HepG2 (cell line): ENCODE measurements around the gene ARHGAP25. TPM values are rescaled to one million over a fixed set of nuclear protein-coding genes. Genes with fewer than 3 reads are reported as not detected.

Experiments used
- GFI1 ChIP-seq: sonication (generic); formaldehyde crosslinking; IDR thresholded peaks from 2 replicates; pipeline ENCODE4 v1.5.0; 2020; ENCODE audit warnings: missing genetic modification reagents, mild to moderate bottlenecking, borderline replicate concordance
- GPN1 ChIP-seq: sonication (generic); formaldehyde crosslinking; IDR thresholded peaks from 2 replicates; pipeline ENCODE4 v1.5.1; 2020; ENCODE audit warnings: missing genetic modification reagents, borderline replicate concordance
- ISL2 ChIP-seq: sonication (generic); formaldehyde crosslinking; IDR thresholded peaks from 2 replicates; pipeline ENCODE4 v1.5.0; 2020; ENCODE audit warnings: missing genetic modification reagents
- MAZ ChIP-seq, 2 experiments: sonication (generic) in 1 of 2; formaldehyde crosslinking in 1 of 2; IDR thresholded peaks; 2 replicates each; pipeline versions ENCODE4 v1.5.0 to v1.6.1; 2012 to 2020; ENCODE audit warnings: low read depth in 2 of 2, mild to moderate bottlenecking in 2 of 2, borderline replicate concordance in 1 of 2, improper control_type of control experiment in 1 of 2, low read length in 1 of 2, missing genetic modification reagents in 1 of 2, moderate library complexity in 1 of 2
- NCOA2 ChIP-seq: sonication (generic); formaldehyde crosslinking; IDR thresholded peaks from 2 replicates; pipeline ENCODE4 v1.8.0; 2022; ENCODE audit warnings: inconsistent platforms
- SAP130 ChIP-seq: IDR thresholded peaks from 2 replicates; pipeline ENCODE4 v1.6.1; 2016; ENCODE audit warnings: low read depth
- SMYD3 ChIP-seq: sonication (generic); formaldehyde crosslinking; IDR thresholded peaks from 2 replicates; pipeline ENCODE4 v1.8.1; 2023; ENCODE audit warnings: mild to moderate bottlenecking, missing genetic modification reagents
- SOX13 ChIP-seq, 3 experiments: fragments of 450-650 bp in 1 of 3; sonication (generic) in 1 of 3; formaldehyde crosslinking in 1 of 3; IDR thresholded peaks in 2 of 3; conservative IDR thresholded peaks in 1 of 3; 2 replicates each; pipeline versions ENCODE4 v1.5.0 to v1.6.1; 2016 to 2020; ENCODE audit warnings: antibody characterized with exemption in 1 of 3, mild to moderate bottlenecking in 1 of 3, missing compliant biosample characterization in 1 of 3, missing genetic modification reagents in 1 of 3, moderate library complexity in 1 of 3
- SOX6 ChIP-seq, 2 experiments: fragments of 450-650 bp in 1 of 2; sonication (generic) in 1 of 2; formaldehyde crosslinking in 1 of 2; IDR thresholded peaks; 2 replicates each; pipeline versions ENCODE4 v1.4.0 to v1.6.1; 2017 to 2020; ENCODE audit warnings: antibody characterized with exemption in 1 of 2, mild to moderate bottlenecking in 1 of 2, missing genetic modification reagents in 1 of 2
- SPEN ChIP-seq: sonication (generic); formaldehyde crosslinking; IDR thresholded peaks from 2 replicates; pipeline ENCODE4 v1.5.1; 2020; ENCODE audit warnings: low read depth, mild to moderate bottlenecking, missing genetic modification reagents
- TAF1 ChIP-seq: sonication (generic); formaldehyde crosslinking; IDR thresholded peaks from 2 replicates; pipeline ENCODE4 v1.4.0; 2020; ENCODE audit warnings: missing genetic modification reagents
- YY1 ChIP-seq: IDR thresholded peaks from 2 replicates; pipeline ENCODE4 v1.6.1; 2011; ENCODE audit warnings: low read length, low read depth, moderate library complexity, mild to moderate bottlenecking; ENCODE audit not compliant: insufficient read depth, insufficient replicate concordance
- ZFYVE20 ChIP-seq: sonication (generic); formaldehyde crosslinking; IDR thresholded peaks from 2 replicates; pipeline ENCODE4 v1.8.0; 2023; ENCODE audit warnings: low read depth, mild to moderate bottlenecking, moderate library complexity, missing genetic modification reagents, borderline replicate concordance
- ZNF501 ChIP-seq: sonication (generic); formaldehyde crosslinking; IDR thresholded peaks from 2 replicates; pipeline ENCODE4 v1.5.1; 2020; ENCODE audit warnings: mild to moderate bottlenecking, moderate library complexity, missing genetic modification reagents
- ZNF543 ChIP-seq: sonication (generic); formaldehyde crosslinking; IDR thresholded peaks from 2 replicates; pipeline ENCODE4 v1.4.0; 2020; ENCODE audit warnings: mild to moderate bottlenecking, missing genetic modification reagents
- ZNF672 ChIP-seq: sonication (generic); formaldehyde crosslinking; IDR thresholded peaks from 2 replicates; pipeline ENCODE4 v1.8.1; 2022; ENCODE audit warnings: missing genetic modification reagents
- polyA plus RNA-seq, 8 experiments: library from polyadenylated mRNA; depleted of rRNA in 3 of 8; stranded (reverse) in 7 of 8; unstranded in 1 of 8; fragments of >200 nt; fragmentation: Illumina TruSeq in 4 of 8; extraction: Trizol in 4 of 8; gene quantifications; 2 replicates each; pipeline versions ENCODE4 v1.2.1 to v1.2.3, GENCODE V29; 2011 to 2016; ENCODE audit warnings: low read depth in 4 of 8, missing spikeins in 1 of 8, mixed read lengths in 1 of 8; ENCODE audit not compliant: insufficient read depth in 1 of 8
- total RNA-seq, 5 experiments: library from RNA; depleted of rRNA; stranded (reverse); fragments of >200 nt; fragmentation: Illumina TruSeq; extraction: Trizol; gene quantifications; 2 replicates each; pipeline ENCODE4 v1.2.3, GENCODE V29; 2016; ENCODE audit warnings: low read depth in 1 of 5
- TF ChIP-seq, protein P1 (sequence below): IDR thresholded peaks from 2 replicates; pipeline ENCODE4 v1.6.1; 2016; ENCODE audit warnings: control low read depth
- TF ChIP-seq, protein P2 (sequence below): IDR thresholded peaks from 2 replicates; pipeline ENCODE4 v1.6.1; 2016
- TF ChIP-seq, protein P3 (sequence below): sonication (generic); formaldehyde crosslinking; IDR thresholded peaks from 2 replicates; pipeline ENCODE4 v1.8.0; 2022; ENCODE audit warnings: missing genetic modification reagents, mild to moderate bottlenecking, borderline replicate concordance
- TF ChIP-seq, protein P4 (sequence below): sonication (generic); formaldehyde crosslinking; IDR thresholded peaks from 2 replicates; pipeline ENCODE4 v1.5.0; 2020; ENCODE audit warnings: missing genetic modification reagents, mild to moderate bottlenecking, borderline replicate concordance
- TF ChIP-seq, protein P5 (sequence below): sonication (generic); formaldehyde crosslinking; IDR thresholded peaks from 2 replicates; pipeline ENCODE4 v1.5.1; 2020; ENCODE audit warnings: missing genetic modification reagents, mild to moderate bottlenecking, borderline replicate concordance

ARHGAP25 gene
- total and polyA plus RNA-seq, 2 of the 13 experiments (the other 11 are each of a cell fraction or from before 2014, with no cell fraction given) = not detected

DNA sequence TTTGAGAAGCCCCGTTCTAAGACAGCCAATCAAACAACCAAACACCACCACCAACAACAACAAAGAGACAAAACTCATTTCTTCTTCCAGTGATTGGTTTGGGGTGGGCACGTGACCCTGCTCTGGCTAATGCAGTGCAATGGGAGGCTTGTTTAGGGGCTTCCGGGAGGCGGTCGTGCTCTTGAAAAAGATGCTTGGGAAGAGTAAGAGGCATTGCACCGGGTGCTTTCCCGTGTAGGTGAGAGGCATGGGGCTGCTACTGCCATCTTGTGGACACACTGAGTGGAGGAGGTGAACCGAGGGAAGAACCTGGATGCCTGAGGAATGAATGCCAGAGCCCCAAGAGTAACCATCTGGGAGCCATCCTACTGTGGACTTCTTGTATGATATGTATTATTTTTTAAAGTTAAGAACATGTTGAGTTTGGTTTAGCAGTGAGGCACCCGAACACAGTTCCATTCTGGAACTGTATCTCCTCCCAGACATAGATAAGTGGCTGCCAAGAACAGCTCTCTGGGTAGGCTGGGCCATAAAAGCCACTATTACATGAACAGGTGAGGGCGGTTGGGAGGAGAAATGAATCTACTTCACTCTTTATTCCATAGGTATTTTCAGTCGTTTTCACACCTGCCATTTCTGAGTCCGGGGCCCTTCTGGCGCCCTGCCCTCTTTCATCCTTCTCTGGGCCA is 19.1 kb upstream of the ARHGAP25 start (continued):
- no peak for TF ChIP-seq ZNF543 (CRISPR knock-in tag)
- no peak for TF ChIP-seq SPEN (CRISPR knock-in tag)
- TF ChIP-seq ZFYVE20 (CRISPR knock-in tag) = no peak
- no peak for TF ChIP-seq GPN1 (CRISPR knock-in tag)
- TF ChIP-seq, protein P1, sequence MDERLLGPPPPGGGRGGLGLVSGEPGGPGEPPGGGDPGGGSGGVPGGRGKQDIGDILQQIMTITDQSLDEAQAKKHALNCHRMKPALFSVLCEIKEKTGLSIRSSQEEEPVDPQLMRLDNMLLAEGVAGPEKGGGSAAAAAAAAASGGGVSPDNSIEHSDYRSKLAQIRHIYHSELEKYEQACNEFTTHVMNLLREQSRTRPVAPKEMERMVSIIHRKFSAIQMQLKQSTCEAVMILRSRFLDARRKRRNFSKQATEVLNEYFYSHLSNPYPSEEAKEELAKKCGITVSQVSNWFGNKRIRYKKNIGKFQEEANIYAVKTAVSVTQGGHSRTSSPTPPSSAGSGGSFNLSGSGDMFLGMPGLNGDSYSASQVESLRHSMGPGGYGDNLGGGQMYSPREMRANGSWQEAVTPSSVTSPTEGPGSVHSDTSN = no peak
- TF ChIP-seq, protein P2, sequence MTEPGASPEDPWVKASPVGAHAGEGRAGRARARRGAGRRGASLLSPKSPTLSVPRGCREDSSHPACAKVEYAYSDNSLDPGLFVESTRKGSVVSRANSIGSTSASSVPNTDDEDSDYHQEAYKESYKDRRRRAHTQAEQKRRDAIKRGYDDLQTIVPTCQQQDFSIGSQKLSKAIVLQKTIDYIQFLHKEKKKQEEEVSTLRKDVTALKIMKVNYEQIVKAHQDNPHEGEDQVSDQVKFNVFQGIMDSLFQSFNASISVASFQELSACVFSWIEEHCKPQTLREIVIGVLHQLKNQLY = no peak
- TF ChIP-seq TAF1 (CRISPR knock-in tag) = no peak
- TF ChIP-seq, protein P3, sequence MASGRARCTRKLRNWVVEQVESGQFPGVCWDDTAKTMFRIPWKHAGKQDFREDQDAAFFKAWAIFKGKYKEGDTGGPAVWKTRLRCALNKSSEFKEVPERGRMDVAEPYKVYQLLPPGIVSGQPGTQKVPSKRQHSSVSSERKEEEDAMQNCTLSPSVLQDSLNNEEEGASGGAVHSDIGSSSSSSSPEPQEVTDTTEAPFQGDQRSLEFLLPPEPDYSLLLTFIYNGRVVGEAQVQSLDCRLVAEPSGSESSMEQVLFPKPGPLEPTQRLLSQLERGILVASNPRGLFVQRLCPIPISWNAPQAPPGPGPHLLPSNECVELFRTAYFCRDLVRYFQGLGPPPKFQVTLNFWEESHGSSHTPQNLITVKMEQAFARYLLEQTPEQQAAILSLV (CRISPR knock-in tag) = no peak
- TF ChIP-seq NCOA2 (CRISPR knock-in tag) = no peak
- TF ChIP-seq SOX13 (IDR thresholded peaks at IDR 0.05) = no peak
- no peak for TF ChIP-seq SOX13 (CRISPR knock-in tag; conservative IDR thresholded peaks at IDR 0.05 in 1 of 2, IDR thresholded peaks at IDR 0.05 in 1 of 2)
- no peak for TF ChIP-seq SAP130
- TF ChIP-seq ZNF501 (CRISPR knock-in tag) = 0 out of 2 replicates have a peak, but pooled peaks have one; percentile 31
- no peak for TF ChIP-seq MAZ (IDR thresholded peaks at IDR 0.05; ENCODE audit: borderline replicate concordance, low read depth, low read length)
- TF ChIP-seq MAZ (CRISPR knock-in tag; IDR thresholded peaks at IDR 0.05; ENCODE audit: low read depth) = no peak
- TF ChIP-seq, protein P4, sequence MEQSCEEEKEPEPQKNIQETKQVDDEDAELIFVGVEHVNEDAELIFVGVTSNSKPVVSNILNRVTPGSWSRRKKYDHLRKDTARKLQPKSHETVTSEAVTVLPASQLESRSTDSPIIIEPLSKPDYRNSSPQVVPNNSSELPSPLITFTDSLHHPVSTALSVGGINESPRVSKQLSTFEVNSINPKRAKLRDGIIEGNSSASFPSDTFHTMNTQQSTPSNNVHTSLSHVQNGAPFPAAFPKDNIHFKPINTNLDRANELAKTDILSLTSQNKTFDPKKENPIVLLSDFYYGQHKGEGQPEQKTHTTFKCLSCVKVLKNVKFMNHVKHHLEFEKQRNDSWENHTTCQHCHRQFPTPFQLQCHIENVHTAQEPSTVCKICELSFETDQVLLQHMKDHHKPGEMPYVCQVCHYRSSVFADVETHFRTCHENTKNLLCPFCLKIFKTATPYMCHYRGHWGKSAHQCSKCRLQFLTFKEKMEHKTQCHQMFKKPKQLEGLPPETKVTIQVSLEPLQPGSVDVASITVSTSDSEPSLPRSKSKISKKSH (CRISPR knock-in tag) = no peak
- TF ChIP-seq SMYD3 = no peak
- TF ChIP-seq GFI1 (CRISPR knock-in tag) = no peak
- no peak for TF ChIP-seq YY1
- TF ChIP-seq SOX6 (IDR thresholded peaks at IDR 0.05) = no peak
- TF ChIP-seq SOX6 (CRISPR knock-in tag; IDR thresholded peaks at IDR 0.05) = no peak
- TF ChIP-seq, protein P5, sequence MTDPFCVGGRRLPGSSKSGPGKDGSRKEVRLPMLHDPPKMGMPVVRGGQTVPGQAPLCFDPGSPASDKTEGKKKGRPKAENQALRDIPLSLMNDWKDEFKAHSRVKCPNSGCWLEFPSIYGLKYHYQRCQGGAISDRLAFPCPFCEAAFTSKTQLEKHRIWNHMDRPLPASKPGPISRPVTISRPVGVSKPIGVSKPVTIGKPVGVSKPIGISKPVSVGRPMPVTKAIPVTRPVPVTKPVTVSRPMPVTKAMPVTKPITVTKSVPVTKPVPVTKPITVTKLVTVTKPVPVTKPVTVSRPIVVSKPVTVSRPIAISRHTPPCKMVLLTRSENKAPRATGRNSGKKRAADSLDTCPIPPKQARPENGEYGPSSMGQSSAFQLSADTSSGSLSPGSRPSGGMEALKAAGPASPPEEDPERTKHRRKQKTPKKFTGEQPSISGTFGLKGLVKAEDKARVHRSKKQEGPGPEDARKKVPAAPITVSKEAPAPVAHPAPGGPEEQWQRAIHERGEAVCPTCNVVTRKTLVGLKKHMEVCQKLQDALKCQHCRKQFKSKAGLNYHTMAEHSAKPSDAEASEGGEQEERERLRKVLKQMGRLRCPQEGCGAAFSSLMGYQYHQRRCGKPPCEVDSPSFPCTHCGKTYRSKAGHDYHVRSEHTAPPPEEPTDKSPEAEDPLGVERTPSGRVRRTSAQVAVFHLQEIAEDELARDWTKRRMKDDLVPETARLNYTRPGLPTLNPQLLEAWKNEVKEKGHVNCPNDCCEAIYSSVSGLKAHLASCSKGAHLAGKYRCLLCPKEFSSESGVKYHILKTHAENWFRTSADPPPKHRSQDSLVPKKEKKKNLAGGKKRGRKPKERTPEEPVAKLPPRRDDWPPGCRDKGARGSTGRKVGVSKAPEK (CRISPR knock-in tag) = no peak
- peak; percentile 32; the same call in 1 of the 2 replicates for TF ChIP-seq ISL2 (CRISPR knock-in tag)
- TF ChIP-seq ZNF672 (CRISPR knock-in tag) = no peak
